SK-N-SH treated with all-trans-retinoic acid at 6 μM for 48 hours (cell line): Measurements from ENCODE around the gene COPG2.
"Not testable (repeated sequence)": the region's sequence is repeated elsewhere in the genome, so short reads cannot be mapped to it uniquely, and the experiment has no call there.

Experiments
- ARNTL ChIP-seq: fragments of 450-650 bp; formaldehyde crosslinking; IDR thresholded peaks from 2 replicates; pipeline ENCODE4 v1.5.0; 2020; ENCODE audit warnings: low read depth, mild to moderate bottlenecking, moderate library complexity, borderline replicate concordance
- ESRRG ChIP-seq: fragments of 250-450 bp; sonication (Bioruptor Pico); IDR thresholded peaks from 2 replicates; pipeline ENCODE4 v1.6.1; 2021; ENCODE audit warnings: mild to moderate bottlenecking
- ZNF8 ChIP-seq: fragments of 450-650 bp; formaldehyde crosslinking; IDR thresholded peaks from 2 replicates; pipeline ENCODE4 v1.5.0; 2020; ENCODE audit warnings: mild to moderate bottlenecking, moderate library complexity
- TF ChIP-seq, protein P1 (sequence below): fragments of 250-450 bp; sonication (Bioruptor Pico); IDR thresholded peaks from 2 replicates; pipeline ENCODE4 v1.5.1; 2020; ENCODE audit warnings: low read depth, mild to moderate bottlenecking, moderate library complexity
- TF ChIP-seq, protein P2 (sequence below): fragments of 250-450 bp; sonication (Bioruptor Pico); IDR thresholded peaks from 2 replicates; pipeline ENCODE4 v1.5.0; 2020; ENCODE audit warnings: mild to moderate bottlenecking, moderate library complexity

DNA sequence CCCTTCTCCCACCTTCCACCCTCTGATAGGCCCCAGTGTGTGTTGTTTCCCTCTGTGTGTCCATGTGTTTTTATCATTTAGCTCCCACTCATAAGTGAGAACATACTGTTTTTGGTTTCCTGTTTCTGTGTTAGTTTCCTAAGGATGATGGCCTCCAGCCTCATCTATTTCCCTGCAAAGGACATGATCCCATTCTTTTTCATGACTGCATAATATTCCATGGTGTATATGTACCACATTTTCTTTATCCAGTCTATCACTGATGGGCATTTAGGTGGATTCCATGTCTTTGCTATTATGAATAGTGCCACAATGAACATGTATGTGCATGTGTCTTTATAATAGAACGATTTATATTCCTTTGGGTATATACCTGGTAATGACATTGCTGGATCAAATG lies 23.8 kb upstream of the COPG2 start:
- TF ChIP-seq, protein P1, sequence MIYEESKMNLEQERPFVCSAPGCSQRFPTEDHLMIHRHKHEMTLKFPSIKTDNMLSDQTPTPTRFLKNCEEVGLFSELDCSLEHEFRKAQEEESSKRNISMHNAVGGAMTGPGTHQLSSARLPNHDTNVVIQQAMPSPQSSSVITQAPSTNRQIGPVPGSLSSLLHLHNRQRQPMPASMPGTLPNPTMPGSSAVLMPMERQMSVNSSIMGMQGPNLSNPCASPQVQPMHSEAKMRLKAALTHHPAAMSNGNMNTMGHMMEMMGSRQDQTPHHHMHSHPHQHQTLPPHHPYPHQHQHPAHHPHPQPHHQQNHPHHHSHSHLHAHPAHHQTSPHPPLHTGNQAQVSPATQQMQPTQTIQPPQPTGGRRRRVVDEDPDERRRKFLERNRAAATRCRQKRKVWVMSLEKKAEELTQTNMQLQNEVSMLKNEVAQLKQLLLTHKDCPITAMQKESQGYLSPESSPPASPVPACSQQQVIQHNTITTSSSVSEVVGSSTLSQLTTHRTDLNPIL (CRISPR knock-in tag) = not testable (repeated sequence)
- TF ChIP-seq, protein P2, sequence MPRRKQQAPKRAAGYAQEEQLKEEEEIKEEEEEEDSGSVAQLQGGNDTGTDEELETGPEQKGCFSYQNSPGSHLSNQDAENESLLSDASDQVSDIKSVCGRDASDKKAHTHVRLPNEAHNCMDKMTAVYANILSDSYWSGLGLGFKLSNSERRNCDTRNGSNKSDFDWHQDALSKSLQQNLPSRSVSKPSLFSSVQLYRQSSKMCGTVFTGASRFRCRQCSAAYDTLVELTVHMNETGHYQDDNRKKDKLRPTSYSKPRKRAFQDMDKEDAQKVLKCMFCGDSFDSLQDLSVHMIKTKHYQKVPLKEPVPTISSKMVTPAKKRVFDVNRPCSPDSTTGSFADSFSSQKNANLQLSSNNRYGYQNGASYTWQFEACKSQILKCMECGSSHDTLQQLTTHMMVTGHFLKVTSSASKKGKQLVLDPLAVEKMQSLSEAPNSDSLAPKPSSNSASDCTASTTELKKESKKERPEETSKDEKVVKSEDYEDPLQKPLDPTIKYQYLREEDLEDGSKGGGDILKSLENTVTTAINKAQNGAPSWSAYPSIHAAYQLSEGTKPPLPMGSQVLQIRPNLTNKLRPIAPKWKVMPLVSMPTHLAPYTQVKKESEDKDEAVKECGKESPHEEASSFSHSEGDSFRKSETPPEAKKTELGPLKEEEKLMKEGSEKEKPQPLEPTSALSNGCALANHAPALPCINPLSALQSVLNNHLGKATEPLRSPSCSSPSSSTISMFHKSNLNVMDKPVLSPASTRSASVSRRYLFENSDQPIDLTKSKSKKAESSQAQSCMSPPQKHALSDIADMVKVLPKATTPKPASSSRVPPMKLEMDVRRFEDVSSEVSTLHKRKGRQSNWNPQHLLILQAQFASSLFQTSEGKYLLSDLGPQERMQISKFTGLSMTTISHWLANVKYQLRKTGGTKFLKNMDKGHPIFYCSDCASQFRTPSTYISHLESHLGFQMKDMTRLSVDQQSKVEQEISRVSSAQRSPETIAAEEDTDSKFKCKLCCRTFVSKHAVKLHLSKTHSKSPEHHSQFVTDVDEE = not testable (repeated sequence)
- TF ChIP-seq ESRRG (CRISPR knock-in tag); ARNTL: not testable (repeated sequence)
- peak; percentile 73 for TF ChIP-seq ZNF8 (CRISPR knock-in tag)
